K562 (cell line): Measurements from ENCODE around the gene SON. TPM values are rescaled to one million over a fixed set of nuclear protein-coding genes. Genes with fewer than 3 reads are reported as not detected.

ENCODE experiments used
- ATAC-seq: fragments of 200-7000 bp; cut with Tn5 transposase; 3 replicates; pipeline ENCODE4 v1.9.1; 2020; ENCODE audit warnings: moderate library complexity
- BruUV-seq: library from RNA; stranded (reverse); fragments of 400-500 nt; replicated peaks from 2 replicates; lab custom pipeline; 2021; lab: Mats Ljungman, UMichigan
- CTCF ChIA-PET: fragments of 300-600 bp; formaldehyde crosslinking; extraction: SDS; loops from one replicate; lab custom pipeline; 2021; ENCODE audit warnings: low intra/inter-chr PET ratio; lab: Yijun Ruan, JAX
- POLR2A ChIA-PET: fragments of 300-600, 350-650 bp; sonication (Branson Sonifier 250); formaldehyde crosslinking; extraction: SDS; loops from one replicate; lab custom pipeline; 2021; ENCODE audit warnings: antibody characterized with exemption, inconsistent platforms; lab: Yijun Ruan, JAX
- DNase-seq, 4 experiments: peaks; one replicate each; pipeline versions ENCODE4 v3.0.0 to v3.0.0-alpha.2; 2011 to 2018; ENCODE audit warnings: low spot score in 3 of 4, mixed read lengths in 3 of 4; ENCODE audit errors: extremely low read depth in 1 of 4
- FAIRE-seq: peaks from 2 replicates; lab custom pipeline; 2011; peaks lifted over from hg19 to GRCh38; lab: Jason Lieb, UNC
- H2AFZ ChIP-seq: 2 replicates; pipeline ENCODE4 v1.6.0; 2011; ENCODE audit warnings: low read depth, low read length, control low read depth, inconsistent platforms
- H3K27ac ChIP-seq: fragments of 200-600 bp; 3 replicates; pipeline ENCODE4 v1.8.0; 2011; ENCODE audit warnings: low read depth, mild to moderate bottlenecking, control low read depth, inconsistent platforms, low read length, moderate library complexity, mixed read lengths; ENCODE audit errors: extremely low read depth
- H3K27me3 ChIP-seq, 2 experiments: fragments of 300-600 bp in 1 of 2; 2 replicates in 1 of 2; 3 replicates in 1 of 2; pipeline versions ENCODE4 v1.6.0 to v1.8.0; 2011; ENCODE audit warnings: inconsistent platforms in 2 of 2, low read length in 2 of 2, mild to moderate bottlenecking in 1 of 2, mixed read lengths in 1 of 2, moderate library complexity in 1 of 2; ENCODE audit not compliant: control insufficient read depth in 2 of 2, insufficient read depth in 2 of 2
- H3K36me3 ChIP-seq: fragments of 300-600 bp; 3 replicates; pipeline ENCODE4 v1.8.0; 2011; ENCODE audit warnings: mild to moderate bottlenecking, low read length, inconsistent platforms; ENCODE audit not compliant: control insufficient read depth, insufficient read depth
- H3K4me1 ChIP-seq, 2 experiments: fragments of 200-600 bp in 1 of 2; replicated peaks in 1 of 2; 2 replicates in 1 of 2; 3 replicates in 1 of 2; pipeline versions ENCODE4 v1.5.1 to v1.8.0; 2011; ENCODE audit warnings: inconsistent platforms in 2 of 2, low read length in 2 of 2, mild to moderate bottlenecking in 1 of 2, mixed read lengths in 1 of 2, moderate library complexity in 1 of 2; ENCODE audit not compliant: control insufficient read depth in 2 of 2, insufficient read depth in 2 of 2
- H3K4me2 ChIP-seq: 2 replicates; pipeline ENCODE4 v1.6.1; 2011; ENCODE audit warnings: low read length, control low read depth, inconsistent platforms, mixed read lengths; ENCODE audit not compliant: insufficient read depth
- H3K4me3 ChIP-seq: fragments of 200-600 bp; sonication (generic), shearing (Covaris generic); 2 replicates; pipeline ENCODE4 v1.5.1; 2016; ENCODE audit warnings: control low read depth, inconsistent platforms
- H3K79me2 ChIP-seq: fragments of 200-600 bp; 3 replicates; pipeline ENCODE4 v1.8.0; 2011; ENCODE audit warnings: low read length, inconsistent platforms; ENCODE audit not compliant: control insufficient read depth, insufficient read depth
- H3K9ac ChIP-seq, 2 experiments: 2 replicates each; pipeline versions ENCODE4 v1.6.0 to v1.6.1; 2011; ENCODE audit warnings: low read depth in 2 of 2, low read length in 2 of 2, control low read depth in 1 of 2, inconsistent platforms in 1 of 2, mild to moderate bottlenecking in 1 of 2, mixed read lengths in 1 of 2; ENCODE audit not compliant: insufficient read depth in 1 of 2
- H3K9me1 ChIP-seq: one replicate; pipeline ENCODE4 v1.6.0; 2011; ENCODE audit warnings: inconsistent platforms, mild to moderate bottlenecking, low read length, moderate library complexity; ENCODE audit not compliant: control insufficient read depth, insufficient read depth
- H3K9me3 ChIP-seq: replicated peaks from 2 replicates; pipeline ENCODE4 v1.5.1; 2011; ENCODE audit warnings: low read depth, low read length, inconsistent platforms; ENCODE audit not compliant: control insufficient read depth, insufficient read depth
- H4K20me1 ChIP-seq: replicated peaks from 2 replicates; pipeline ENCODE4 v1.6.1; 2011; ENCODE audit warnings: low read length, inconsistent platforms, mixed read lengths; ENCODE audit not compliant: control insufficient read depth, insufficient read depth
- CEBPG ChIP-seq, 3 experiments: fragments of 200-800 bp in 1 of 3; sonication (Bioruptor generic) in 1 of 3; sonication (generic) in 1 of 3; formaldehyde crosslinking in 1 of 3; IDR thresholded peaks in 2 of 3; conservative IDR thresholded peaks in 1 of 3; 2 replicates each; pipeline versions ENCODE4 v1.6.1 to v1.8.0; 2016 to 2022; ENCODE audit warnings: missing compliant biosample characterization in 2 of 3, missing genetic modification characterization in 2 of 3, mild to moderate bottlenecking in 1 of 3, missing genetic modification reagents in 1 of 3
- DMBX1 ChIP-seq: fragments of 250-450 bp; sonication (Bioruptor Pico); IDR thresholded peaks from 2 replicates; pipeline ENCODE4 v1.8.0; 2022; ENCODE audit warnings: inconsistent platforms, mild to moderate bottlenecking, moderate library complexity, borderline replicate concordance
- HDAC6 ChIP-seq: IDR thresholded peaks from 2 replicates; pipeline ENCODE4 v1.6.1; 2012; ENCODE audit warnings: low read depth, mild to moderate bottlenecking, control low read depth, inconsistent platforms, low read length, moderate library complexity
- HEY1 ChIP-seq: fragments of 250-450 bp; sonication (Bioruptor Pico); IDR thresholded peaks from 2 replicates; pipeline ENCODE4 v1.5.0; 2020; ENCODE audit warnings: mild to moderate bottlenecking, moderate library complexity, borderline replicate concordance
- HNRNPH1 ChIP-seq: fragments of 200-400 bp; formaldehyde crosslinking; optimal IDR thresholded peaks from 2 replicates; pipeline ENCODE3; 2017; ENCODE audit warnings: low read depth, mild to moderate bottlenecking, low read length, moderate library complexity
- MCM2 ChIP-seq: fragments of 450-650 bp; IDR thresholded peaks from 2 replicates; pipeline ENCODE4 v1.6.1; 2017; ENCODE audit warnings: low read depth, mild to moderate bottlenecking
- ZEB2 ChIP-seq: fragments of 450-650 bp; IDR thresholded peaks from 2 replicates; pipeline ENCODE4 v1.6.1; 2016
- ZNF174 ChIP-seq: fragments of 250-450 bp; sonication (Bioruptor Pico); IDR thresholded peaks from 2 replicates; pipeline ENCODE4 v1.4.0; 2020; ENCODE audit warnings: mild to moderate bottlenecking
- ZNF3 ChIP-seq: fragments of 250-450 bp; sonication (Bioruptor Pico); IDR thresholded peaks from 2 replicates; pipeline ENCODE4 v1.5.0; 2021; ENCODE audit warnings: mild to moderate bottlenecking, moderate library complexity
- ZNF57 ChIP-seq: fragments of 450-650 bp; formaldehyde crosslinking; IDR thresholded peaks from 2 replicates; pipeline ENCODE4 v1.4.0; 2020; ENCODE audit warnings: mild to moderate bottlenecking, moderate library complexity
- ZNF766 ChIP-seq: fragments of 200-800 bp; sonication (Bioruptor generic); conservative IDR thresholded peaks from 2 replicates; pipeline ENCODE4 v1.6.1; 2016; ENCODE audit warnings: missing genetic modification characterization, missing compliant biosample characterization
- WGBS: fragments of 100-300 bp; shearing (Covaris generic); methylation state at CpG from one replicate; pipeline ENCODE4 v1.1.6; 2016; ENCODE audit warnings: low coverage, mixed read lengths; ENCODE audit not compliant: insufficient coverage; ENCODE audit errors: missing lambda C conversion rate; 5-methylcytosine and 5-hydroxymethylcytosine counted together
- in situ Hi-C: fragments of 300-500 bp; cut with MboI; formaldehyde crosslinking; loops from 4 replicates; pipeline ENCODE4 v1.15.0; 2018; ENCODE audit warnings: inconsistent platforms, mixed read lengths
- intact Hi-C: fragments of 100-400 bp; cut with micrococcal nuclease; formaldehyde crosslinking; loops from 2 replicates; pipeline ENCODE4 v1.14.2; 2022
- polyA plus RNA-seq, 8 experiments: library from polyadenylated mRNA; depleted of rRNA in 4 of 8; stranded (reverse) in 5 of 8; unstranded in 3 of 8; fragments of >200 nt; fragmentation: Nextera tagmentation in 2 of 8; fragmentation: Illumina TruSeq in 1 of 8; extraction: Ambion mirVana in 2 of 8; extraction: Trizol in 1 of 8; gene quantifications; 2 replicates each; pipeline versions ENCODE4 v1.2.1 to v1.2.3, GENCODE V29; 2011 to 2014; ENCODE audit warnings: inconsistent platforms in 1 of 8, missing spikeins in 1 of 8
- total RNA-seq, 7 experiments: library from RNA; depleted of rRNA in 6 of 7; stranded (reverse); fragments of >200 nt in 6 of 7; fragmentation: Illumina TruSeq in 2 of 7; extraction: Trizol in 2 of 7; gene quantifications; 2 replicates each; pipeline versions ENCODE4 v1.2.1 to v1.2.3, GENCODE V29; 2011 to 2021; ENCODE audit warnings: low replicate concordance in 1 of 7
- TF ChIP-seq, protein P1 (sequence below): fragments of 150-350 bp; IDR thresholded peaks from 2 replicates; pipeline ENCODE4 v1.6.1; 2014; ENCODE audit warnings: low read depth, mild to moderate bottlenecking, low read length, borderline replicate concordance

SON gene
- total and polyA plus RNA-seq, 9 of the 15 experiments (the other 6 are each of a cell fraction or from before 2014, with no cell fraction given): 105 to 742 (median 187) TPM

- Histone ChIP-seq H3K9ac (no peak overlapping the region), H2AFZ (no peak overlapping the region), H3K4me1 (peaks cover 0 to 10% of the 10 kb centered on the region in 2 experiments; a peak in 3 of 5 replicates), H3K4me2 (no peak overlapping the region), H3K9me3 (no peaks in the 10 kb centered on the region), H3K79me2 (no peaks in the 10 kb centered on the region), H3K27me3 (no peaks in the 10 kb centered on the region)
- no TSS peak for BruUV-seq
- CTCF ChIA-PET: no interaction called here
- DNase-seq (no peak), ATAC-seq (no peak)
- in situ Hi-C loops: no loop called here
- no peak for TF ChIP-seq MCM2
- TF ChIP-seq, protein P1, sequence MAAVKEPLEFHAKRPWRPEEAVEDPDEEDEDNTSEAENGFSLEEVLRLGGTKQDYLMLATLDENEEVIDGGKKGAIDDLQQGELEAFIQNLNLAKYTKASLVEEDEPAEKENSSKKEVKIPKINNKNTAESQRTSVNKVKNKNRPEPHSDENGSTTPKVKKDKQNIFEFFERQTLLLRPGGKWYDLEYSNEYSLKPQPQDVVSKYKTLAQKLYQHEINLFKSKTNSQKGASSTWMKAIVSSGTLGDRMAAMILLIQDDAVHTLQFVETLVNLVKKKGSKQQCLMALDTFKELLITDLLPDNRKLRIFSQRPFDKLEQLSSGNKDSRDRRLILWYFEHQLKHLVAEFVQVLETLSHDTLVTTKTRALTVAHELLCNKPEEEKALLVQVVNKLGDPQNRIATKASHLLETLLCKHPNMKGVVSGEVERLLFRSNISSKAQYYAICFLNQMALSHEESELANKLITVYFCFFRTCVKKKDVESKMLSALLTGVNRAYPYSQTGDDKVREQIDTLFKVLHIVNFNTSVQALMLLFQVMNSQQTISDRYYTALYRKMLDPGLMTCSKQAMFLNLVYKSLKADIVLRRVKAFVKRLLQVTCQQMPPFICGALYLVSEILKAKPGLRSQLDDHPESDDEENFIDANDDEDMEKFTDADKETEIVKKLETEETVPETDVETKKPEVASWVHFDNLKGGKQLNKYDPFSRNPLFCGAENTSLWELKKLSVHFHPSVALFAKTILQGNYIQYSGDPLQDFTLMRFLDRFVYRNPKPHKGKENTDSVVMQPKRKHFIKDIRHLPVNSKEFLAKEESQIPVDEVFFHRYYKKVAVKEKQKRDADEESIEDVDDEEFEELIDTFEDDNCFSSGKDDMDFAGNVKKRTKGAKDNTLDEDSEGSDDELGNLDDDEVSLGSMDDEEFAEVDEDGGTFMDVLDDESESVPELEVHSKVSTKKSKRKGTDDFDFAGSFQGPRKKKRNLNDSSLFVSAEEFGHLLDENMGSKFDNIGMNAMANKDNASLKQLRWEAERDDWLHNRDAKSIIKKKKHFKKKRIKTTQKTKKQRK: no peak
- TF ChIP-seq DMBX1 (CRISPR knock-in tag): no peak
- TF ChIP-seq CEBPG (CRISPR knock-in tag; IDR thresholded peaks at IDR 0.05): no peak
- no peak for TF ChIP-seq CEBPG (tag; conservative IDR thresholded peaks at IDR 0.05 in 1 of 2, IDR thresholded peaks at IDR 0.05 in 1 of 2)
- TF ChIP-seq HEY1 (CRISPR knock-in tag): no peak
- no peak for TF ChIP-seq HNRNPH1
- no peak for TF ChIP-seq ZNF57
- TF ChIP-seq ZNF174: no peak
- TF ChIP-seq HDAC6: no peak
- TF ChIP-seq ZEB2: no peak
- no peak for TF ChIP-seq ZNF3 (CRISPR knock-in tag)
- no peak for TF ChIP-seq ZNF766 (CRISPR knock-in tag)
- TF ChIP-seq, all 486 proteins: peak for 0
- H4K20me1 ChIP-seq: no peaks in the 10 kb centered on the region
- no peaks in the 10 kb centered on the region for H3K9me1 ChIP-seq
- FAIRE-seq: no peak
- H3K27ac ChIP-seq: no peak overlapping the region
- intact Hi-C loops: no loop called here
- H3K4me3 ChIP-seq: no peak overlapping the region
- no peaks in the 10 kb centered on the region for H3K36me3 ChIP-seq
- POLR2A ChIA-PET: interaction anchor here (1.2 kb wide), 1 partner anchor 17 kb away, joined by 3 read pairs; no protein-coding TSS in a partner anchor
- 58% methylated on average over 3 of the region's 3 CpGs for WGBS
Measured at GRCh38 chr21:33493756-33494155, 49.1 kb upstream of the SON start.
